Caco-2 (cell line): ENCODE measurements around the gene CYP2D6. TPM values are rescaled to one million over a fixed set of nuclear protein-coding genes. Genes with fewer than 3 reads are reported as not detected.
"Not testable (repeated sequence)": the region's sequence is repeated elsewhere in the genome, so short reads cannot be mapped to it uniquely, and the experiment has no call there.

Source experiments
- BruUV-seq: library from RNA; stranded (reverse); fragments of 400-500 nt; replicated peaks from 2 replicates; lab custom pipeline; 2021; lab: Mats Ljungman, UMichigan
- CTCF ChIA-PET: fragments of 300-600 bp; sonication (Branson Sonifier 250); formaldehyde crosslinking; loops from one replicate; lab custom pipeline; 2022; ENCODE audit warnings: antibody characterized with exemption; lab: Charles Lee
- POLR2A ChIA-PET: fragments of 300-600 bp; sonication (Branson Sonifier 250); formaldehyde crosslinking; loops from one replicate; lab custom pipeline; 2022; ENCODE audit warnings: antibody characterized with exemption; lab: Charles Lee
- DNase-seq, 2 experiments: peaks; one replicate each; pipeline versions ENCODE4 v3.0.0 to v3.0.0-alpha.2; 2020 to 2022
- H3K27me3 ChIP-seq: replicated peaks from 2 replicates; pipeline ENCODE4 v1.6.0; 2011; ENCODE audit warnings: low read length; ENCODE audit not compliant: control insufficient read depth, insufficient read depth
- H3K36me3 ChIP-seq: 2 replicates; pipeline ENCODE4 v1.5.1; 2011; ENCODE audit warnings: low read length; ENCODE audit not compliant: control insufficient read depth, insufficient read depth
- H3K4me1 ChIP-seq: fragments of 250-450 bp; sonication (Bioruptor Pico); 2 replicates; pipeline ENCODE4 v1.5.1; 2020; ENCODE audit warnings: mild to moderate bottlenecking
- H3K4me3 ChIP-seq: 2 replicates; pipeline ENCODE4 v1.5.1; 2011; ENCODE audit warnings: low read depth, mild to moderate bottlenecking, control low read depth, low read length
- H3K9me3 ChIP-seq: fragments of 250-450 bp; sonication (Bioruptor Pico); 2 replicates; pipeline ENCODE4 v1.5.1; 2020; ENCODE audit warnings: mild to moderate bottlenecking, moderate library complexity
- H3K27ac Mint-ChIP-seq: one replicate; pipeline ENCODE4 v1.8.0; 2022; ENCODE audit warnings: mixed read lengths; ENCODE audit not compliant: unreplicated experiment
- H3K27me3 Mint-ChIP-seq: one replicate; pipeline ENCODE4 v1.8.0; 2022; ENCODE audit warnings: mixed read lengths; ENCODE audit not compliant: insufficient read depth, unreplicated experiment
- H3K36me3 Mint-ChIP-seq: one replicate; pipeline ENCODE4 v1.8.0; 2022; ENCODE audit warnings: mild to moderate bottlenecking, mixed read lengths; ENCODE audit not compliant: insufficient read depth, unreplicated experiment
- H3K4me1 Mint-ChIP-seq: one replicate; pipeline ENCODE4 v1.8.0; 2022; ENCODE audit warnings: low read depth, mixed read lengths; ENCODE audit not compliant: unreplicated experiment
- H3K4me3 Mint-ChIP-seq: one replicate; pipeline ENCODE4 v1.8.0; 2022; ENCODE audit warnings: mild to moderate bottlenecking, moderate library complexity, mixed read lengths; ENCODE audit not compliant: unreplicated experiment
- H3K9me3 Mint-ChIP-seq: one replicate; pipeline ENCODE4 v1.8.0; 2022; ENCODE audit warnings: mixed read lengths; ENCODE audit not compliant: unreplicated experiment
- CTCF ChIP-seq, 2 experiments: fragments of 200-600 bp in 1 of 2; IDR thresholded peaks; 1 replicate in 1 of 2; 2 replicates in 1 of 2; pipeline versions ENCODE4 v1.5.1 to v1.8.0; 2011 to 2022; ENCODE audit warnings: antibody characterized with exemption in 1 of 2, control low read depth in 1 of 2, inconsistent platforms in 1 of 2, low read depth in 1 of 2, low read length in 1 of 2, mild to moderate bottlenecking in 1 of 2, moderate library complexity in 1 of 2; ENCODE audit not compliant: insufficient read depth in 1 of 2, severe bottlenecking in 1 of 2, unreplicated experiment in 1 of 2
- intact Hi-C: fragments of 100-400 bp; cut with micrococcal nuclease; formaldehyde crosslinking; loops from one replicate; pipeline ENCODE4 v1.10.0; 2022; ENCODE audit not compliant: unreplicated experiment
- total RNA-seq: library from RNA; stranded (reverse); gene quantifications from 2 replicates; pipeline ENCODE4 v1.2.3, GENCODE V29; 2022

The CYP2D6 gene
- total RNA-seq, 1 experiment from 2014 or later = 1.7 TPM

GRCh38 chr22:42139508-42139907, 8.9 kb upstream of the CYP2D6 start:
- H3K4me1 Mint-ChIP-seq, H3K27ac Mint-ChIP-seq, H3K36me3 ChIP-seq, H3K4me1 ChIP-seq, intact Hi-C loops, H3K4me3 ChIP-seq, H3K4me3 Mint-ChIP-seq, CTCF ChIA-PET, DNase-seq, H3K9me3 Mint-ChIP-seq, H3K27me3 Mint-ChIP-seq, H3K27me3 ChIP-seq, BruUV-seq, H3K9me3 ChIP-seq, POLR2A ChIA-PET: not testable (repeated sequence)
- peaks cover 11% of the 10 kb centered on the region for H3K36me3 Mint-ChIP-seq

- peaks cover 11% of the 10 kb centered on the region for H3K36me3 Mint-ChIP-seq
- H3K4me1 Mint-ChIP-seq = no peaks in the 10 kb centered on the region
- ChIA-PET CTCF (no interaction called here), POLR2A (no interaction called here)
- Histone ChIP-seq H3K9me3 (no peaks in the 10 kb centered on the region), H3K27me3 (no peaks in the 10 kb centered on the region), H3K4me3 (no peak overlapping the region), H3K36me3 (no peaks in the 10 kb centered on the region), H3K4me1 (no peaks in the 10 kb centered on the region)
- intact Hi-C loops = no loop called here
- H3K27ac Mint-ChIP-seq = no peak overlapping the region
- no peaks in the 10 kb centered on the region for H3K9me3 Mint-ChIP-seq
- no peak for DNase-seq
- BruUV-seq = no TSS peak
- H3K27me3 Mint-ChIP-seq = no peaks in the 10 kb centered on the region
- no peak for TF ChIP-seq CTCF (IDR thresholded peaks at IDR 0.05; ENCODE audit: insufficient read depth in 1 of 2, low read depth in 1 of 2, low read length in 1 of 2, severe bottlenecking in 1 of 2, unreplicated experiment in 1 of 2)
- H3K4me3 Mint-ChIP-seq = no peak overlapping the region
Observed at GRCh38 chr22:42138972-42139371, 8.4 kb upstream of the CYP2D6 start.

GRCh38 chr22:42138122-42138770, 7.6 kb upstream of the CYP2D6 start:
- H3K4me3 Mint-ChIP-seq = no peak overlapping the region
- no peak overlapping the region for H3K27ac Mint-ChIP-seq
- Histone ChIP-seq H3K4me1 (no peaks in the 10 kb centered on the region), H3K36me3 (no peaks in the 10 kb centered on the region), H3K9me3 (no peaks in the 10 kb centered on the region), H3K27me3 (no peaks in the 10 kb centered on the region), H3K4me3 (no peak overlapping the region)
- H3K27me3 Mint-ChIP-seq = no peaks in the 10 kb centered on the region
- peaks cover 11% of the 10 kb centered on the region for H3K36me3 Mint-ChIP-seq
- TF ChIP-seq CTCF (IDR thresholded peaks at IDR 0.05; ENCODE audit: insufficient read depth in 1 of 2, low read depth in 1 of 2, low read length in 1 of 2, severe bottlenecking in 1 of 2, unreplicated experiment in 1 of 2) = no peak
- no peaks in the 10 kb centered on the region for H3K9me3 Mint-ChIP-seq
- ChIA-PET POLR2A (no interaction called here), CTCF (no interaction called here)
- DNase-seq = no peak
- no peaks in the 10 kb centered on the region for H3K4me1 Mint-ChIP-seq
- intact Hi-C loops = no loop called here
- no TSS peak for BruUV-seq

- H3K36me3 ChIP-seq, BruUV-seq, CTCF ChIA-PET, H3K4me3 ChIP-seq, H3K9me3 Mint-ChIP-seq, H3K27ac Mint-ChIP-seq, H3K36me3 Mint-ChIP-seq, H3K4me1 ChIP-seq, POLR2A ChIA-PET, H3K4me1 Mint-ChIP-seq, H3K27me3 Mint-ChIP-seq, H3K9me3 ChIP-seq, H3K4me3 Mint-ChIP-seq, intact Hi-C loops, H3K27me3 ChIP-seq, DNase-seq: not testable (repeated sequence)
Observed at GRCh38 chr22:42135688-42136087, 5.1 kb upstream of the CYP2D6 start.
